HG02870 (cell line): ENCODE measurements around the gene PDE4DIP.
"Not testable (repeated sequence)": the region's sequence is repeated elsewhere in the genome, so short reads cannot be mapped to it uniquely, and the experiment has no call there.

Source experiments
- ATAC-seq: cut with Tn5 transposase; IDR thresholded peaks from one replicate; pipeline ENCODE4 v1.9.1; 2021; ENCODE audit warnings: mild to moderate bottlenecking, moderate library complexity; ENCODE audit not compliant: unreplicated experiment

The PDE4DIP gene

DNA sequence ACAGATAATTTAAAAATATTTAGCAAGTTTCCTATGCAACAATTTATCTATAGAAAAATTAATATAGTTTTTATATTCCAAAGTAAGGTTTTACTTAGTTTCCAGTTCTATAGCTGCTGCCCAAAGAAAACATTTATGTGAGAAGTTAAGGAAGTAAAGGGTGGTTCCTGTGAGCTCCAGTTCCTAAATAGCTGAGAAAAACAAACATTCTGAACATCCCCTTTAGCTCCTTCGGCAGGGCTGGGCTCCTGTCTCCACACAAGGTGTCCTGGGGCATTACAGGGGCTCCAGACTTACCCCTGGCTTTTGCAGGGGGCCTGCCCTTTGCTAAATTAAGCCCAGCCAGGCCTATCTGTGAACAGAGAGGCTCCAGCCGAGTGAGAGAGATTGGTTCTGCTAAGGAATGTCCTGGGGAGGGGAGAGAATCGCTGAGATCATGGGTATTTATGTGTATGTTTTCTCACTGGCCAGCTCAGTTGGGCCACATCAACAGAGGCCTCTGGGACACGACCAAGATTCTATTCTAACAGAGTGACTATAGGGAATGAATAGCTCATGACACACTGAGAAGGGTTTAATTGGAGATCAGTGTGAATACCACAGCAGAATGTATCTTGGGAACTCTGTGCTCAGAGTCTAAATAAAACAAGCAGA is 72.6 kb downstream of the PDE4DIP start:
- not testable (repeated sequence) for ATAC-seq

DNA sequence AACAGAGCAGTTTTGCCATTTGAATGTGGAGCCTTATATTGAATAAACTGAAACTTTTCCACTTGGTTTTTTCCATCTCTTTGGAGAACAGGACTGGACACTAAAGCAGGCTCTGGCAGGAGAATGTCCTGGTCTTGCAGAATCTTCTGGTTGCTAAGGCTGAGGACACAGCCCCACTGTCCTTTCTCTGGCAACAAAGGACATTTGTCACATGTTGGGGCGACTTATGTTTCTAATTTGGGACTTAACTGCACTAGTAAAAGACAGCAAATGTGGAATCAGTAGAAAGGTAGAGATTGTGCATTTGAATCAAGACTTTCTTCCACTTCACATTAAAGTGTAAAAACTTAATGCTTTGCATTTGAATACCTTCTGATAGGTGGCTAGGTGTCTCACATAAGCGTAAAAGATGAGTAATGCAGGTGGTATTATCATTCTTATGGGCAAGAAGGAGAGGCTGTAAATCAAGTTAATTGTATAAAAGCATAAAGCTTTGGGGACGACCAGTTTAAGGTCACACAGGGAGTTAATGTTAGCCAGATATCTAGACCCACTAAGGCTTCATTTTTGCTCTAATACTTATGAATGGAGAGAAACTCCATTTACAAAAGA is 74.7 kb downstream of the PDE4DIP start:
- not testable (repeated sequence) for ATAC-seq

DNA sequence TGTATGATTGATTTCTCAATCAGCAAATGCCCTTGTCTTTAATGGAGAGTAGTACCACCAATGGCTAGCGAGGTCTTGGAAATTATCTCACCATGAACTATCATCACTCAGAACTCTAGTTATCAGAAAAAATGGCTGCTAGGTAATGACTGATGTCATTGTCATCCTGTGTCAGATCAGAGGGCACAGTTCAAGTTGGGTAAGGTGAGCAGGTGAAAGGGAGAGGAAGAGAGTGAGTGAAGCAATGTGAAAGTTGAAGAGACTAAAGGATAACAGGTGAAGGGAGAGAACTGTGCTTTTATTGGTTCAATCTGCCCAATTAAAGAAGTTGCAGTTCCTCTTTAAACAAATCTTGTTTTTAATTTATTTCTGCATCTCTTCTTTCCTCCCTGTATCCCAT is 76.8 kb downstream of the PDE4DIP start:
- ATAC-seq = not testable (repeated sequence)

DNA sequence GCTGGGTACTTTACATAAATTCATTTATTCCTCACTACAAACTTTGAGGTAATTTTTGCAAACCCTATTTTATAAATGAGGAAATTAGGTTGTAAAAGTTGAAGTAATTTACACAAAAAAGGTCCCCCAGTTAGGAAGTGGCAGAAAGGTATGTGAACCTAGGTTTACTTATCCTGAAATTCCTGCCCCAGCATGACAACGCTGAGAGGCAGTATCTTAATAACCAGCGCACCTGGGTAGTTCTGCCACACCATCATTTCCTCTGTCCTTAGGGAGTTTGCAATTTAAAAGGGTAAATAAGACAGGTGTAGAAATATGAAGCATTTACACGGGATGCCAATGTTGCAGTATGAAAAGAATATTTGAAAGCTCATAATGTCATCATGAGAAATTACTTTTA is 79.6 kb downstream of the PDE4DIP start:
- ATAC-seq = not testable (repeated sequence)

DNA sequence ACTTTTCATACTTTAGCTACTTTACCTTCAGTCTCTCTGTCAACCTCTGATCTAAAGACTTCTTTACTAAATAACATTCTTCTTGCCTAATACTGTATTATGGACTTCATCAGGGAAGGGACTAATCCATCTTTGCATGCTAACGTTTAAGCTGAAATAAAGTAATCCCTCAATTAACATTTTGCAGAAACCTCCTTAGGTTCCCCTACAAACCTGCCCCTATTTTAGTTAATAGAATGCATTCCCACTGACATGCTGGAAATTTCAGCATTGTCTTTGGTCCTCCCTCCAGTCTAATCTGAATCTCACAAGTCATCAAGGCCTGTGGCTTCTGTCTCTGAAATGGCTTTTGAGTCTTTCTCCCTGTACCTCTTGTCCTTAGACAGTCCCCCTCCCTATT is 83.4 kb downstream of the PDE4DIP start:
- not testable (repeated sequence) for ATAC-seq

DNA sequence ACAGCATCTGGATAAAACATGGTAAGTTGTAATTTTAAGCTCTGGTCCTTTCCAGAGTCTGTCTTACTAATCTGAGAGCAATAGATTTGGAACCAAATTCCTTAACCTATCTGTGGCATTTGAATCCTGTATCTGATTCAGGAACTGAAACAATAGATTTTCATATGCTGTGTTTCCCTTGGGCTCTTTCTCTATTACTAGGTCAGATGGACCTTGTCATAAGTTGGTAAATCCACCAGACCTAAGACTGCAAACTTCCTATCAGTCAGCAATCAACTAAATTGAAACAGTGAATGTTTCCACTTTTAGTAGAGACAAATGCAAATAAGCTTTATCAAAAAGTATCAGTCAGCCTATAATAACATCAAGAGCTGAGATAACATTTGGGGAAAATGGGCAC is 85.0 kb downstream of the PDE4DIP start:
- ATAC-seq = not testable (repeated sequence)

DNA sequence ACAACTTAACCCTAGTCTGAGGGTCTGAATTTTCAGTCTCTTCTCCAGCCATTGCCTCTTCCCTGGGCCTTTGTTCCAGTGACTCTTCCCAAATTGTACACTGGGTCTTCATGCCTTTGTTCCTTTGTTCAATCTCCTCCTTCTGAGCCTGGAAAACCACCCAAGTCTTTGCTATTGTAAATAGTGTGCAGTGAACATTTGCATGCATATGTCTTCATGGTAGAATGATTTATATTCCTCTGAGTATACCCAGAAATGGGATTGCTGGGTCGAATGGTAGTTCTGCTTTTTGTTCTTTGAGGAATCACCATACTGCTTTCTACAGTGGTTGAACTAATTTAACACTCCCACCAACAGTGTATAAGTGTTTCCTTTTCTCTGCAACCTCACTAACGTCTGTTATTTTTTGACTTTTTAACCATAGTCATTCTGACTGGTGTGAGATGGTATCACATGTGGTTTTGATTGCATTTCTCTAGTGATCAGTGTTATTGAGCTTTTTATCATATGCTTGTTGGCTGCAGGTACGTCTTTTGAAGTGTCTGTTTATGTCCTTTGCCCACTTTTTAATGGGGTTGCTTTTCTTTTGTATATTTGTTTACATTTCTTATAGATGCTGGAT is 91.3 kb downstream of the PDE4DIP start:
- not testable (repeated sequence) for ATAC-seq

DNA sequence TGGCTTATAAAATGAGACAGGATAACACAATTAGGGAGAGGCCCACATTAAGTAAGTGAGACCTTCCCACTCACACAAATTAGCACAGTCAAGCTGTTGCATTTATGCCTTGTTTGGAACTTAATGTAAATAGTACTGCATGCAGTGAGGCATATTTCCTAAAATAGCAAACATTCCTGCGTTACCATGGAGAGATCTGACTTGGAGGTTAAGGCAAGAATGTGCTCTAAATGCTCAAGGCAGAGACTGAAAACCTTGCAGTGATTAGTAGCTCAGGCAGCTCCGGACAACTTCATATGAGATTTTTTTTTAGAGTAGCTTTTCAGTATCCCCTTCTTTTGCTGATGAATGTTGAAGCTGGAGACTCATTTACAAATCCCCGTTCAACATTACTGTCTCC is 98.7 kb downstream of the PDE4DIP start:
- not testable (repeated sequence) for ATAC-seq

DNA sequence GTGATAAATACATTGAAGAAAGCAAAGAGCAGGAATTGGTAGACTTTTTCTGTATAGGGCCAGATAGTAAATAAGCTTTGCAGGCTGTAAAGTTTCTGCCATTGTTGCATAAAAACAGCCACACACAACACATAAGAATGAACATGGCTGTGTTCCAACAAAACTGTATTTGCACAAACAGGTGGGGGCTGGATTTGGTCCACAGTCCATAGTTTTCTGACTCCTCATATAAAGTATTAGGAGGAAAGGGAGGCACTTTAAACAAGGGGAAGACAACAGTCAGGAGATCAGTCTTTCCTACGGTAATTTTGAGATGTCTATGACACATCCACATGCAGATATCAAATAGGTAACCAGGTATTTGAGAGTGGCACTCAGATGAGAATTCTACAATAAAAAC is 100.9 kb downstream of the PDE4DIP start:
- ATAC-seq = not testable (repeated sequence)

DNA sequence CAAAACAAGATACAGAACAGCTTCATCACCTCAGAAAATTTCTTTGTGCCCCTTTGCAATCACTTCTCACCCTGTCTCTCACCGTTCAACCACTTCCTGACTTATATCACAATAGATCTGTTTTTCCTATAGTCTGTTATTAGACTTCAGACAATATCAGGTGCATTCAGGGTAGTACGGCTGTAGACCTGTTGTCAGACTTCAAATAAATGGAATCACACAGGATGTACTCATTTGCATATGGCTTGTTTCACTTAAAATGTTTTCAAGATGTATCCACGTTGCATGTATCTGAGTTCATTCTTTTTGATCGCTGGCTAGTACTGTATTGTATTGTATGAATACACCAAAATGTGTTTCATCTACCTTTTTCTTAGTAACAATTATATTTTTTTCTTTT is 104.5 kb downstream of the PDE4DIP start:
- not testable (repeated sequence) for ATAC-seq

DNA sequence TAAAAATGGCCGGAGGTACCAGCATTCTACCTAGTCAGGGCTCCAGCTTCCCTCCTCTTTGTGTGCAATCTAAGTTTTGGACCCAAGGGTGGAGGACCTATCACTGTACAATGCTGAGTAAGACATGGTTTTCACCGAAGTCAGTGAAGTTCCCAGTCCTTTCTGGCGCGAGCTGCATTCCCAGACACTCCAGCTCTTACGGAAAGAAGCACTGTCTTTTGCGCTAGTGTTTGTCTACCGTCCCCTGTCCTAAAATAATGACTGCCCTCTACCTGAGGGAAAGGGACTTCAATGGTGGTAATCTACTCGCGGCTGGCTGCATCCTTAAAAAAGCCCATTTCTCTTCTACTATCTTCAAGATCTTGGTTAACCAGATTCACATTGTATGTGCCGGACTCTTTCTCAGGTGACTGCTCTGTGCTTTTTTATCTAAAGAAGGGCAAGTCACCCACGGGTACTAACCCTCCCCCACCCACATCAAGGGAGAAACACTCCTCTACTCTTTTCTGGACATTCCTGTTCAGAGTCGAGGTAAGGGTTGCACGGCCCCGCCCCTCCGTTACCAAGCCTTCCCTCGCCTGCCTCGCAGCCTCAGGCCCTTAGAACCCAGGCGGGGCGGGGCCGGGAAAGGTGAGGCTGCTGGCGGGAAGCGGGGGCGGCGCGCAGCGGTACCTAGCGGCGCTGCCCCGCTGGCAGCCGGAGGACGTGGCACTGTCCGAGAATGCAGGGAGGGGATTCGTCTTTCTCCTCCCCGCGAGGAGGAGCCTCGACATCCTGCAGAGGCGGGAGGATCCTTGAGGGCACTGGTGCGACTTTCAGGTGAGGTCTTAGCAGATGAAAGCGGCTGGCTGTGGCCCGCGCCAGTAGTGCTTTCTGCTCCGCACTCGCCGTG is 107.4 kb downstream of the PDE4DIP start:
- ATAC-seq = peak; percentile 63

DNA sequence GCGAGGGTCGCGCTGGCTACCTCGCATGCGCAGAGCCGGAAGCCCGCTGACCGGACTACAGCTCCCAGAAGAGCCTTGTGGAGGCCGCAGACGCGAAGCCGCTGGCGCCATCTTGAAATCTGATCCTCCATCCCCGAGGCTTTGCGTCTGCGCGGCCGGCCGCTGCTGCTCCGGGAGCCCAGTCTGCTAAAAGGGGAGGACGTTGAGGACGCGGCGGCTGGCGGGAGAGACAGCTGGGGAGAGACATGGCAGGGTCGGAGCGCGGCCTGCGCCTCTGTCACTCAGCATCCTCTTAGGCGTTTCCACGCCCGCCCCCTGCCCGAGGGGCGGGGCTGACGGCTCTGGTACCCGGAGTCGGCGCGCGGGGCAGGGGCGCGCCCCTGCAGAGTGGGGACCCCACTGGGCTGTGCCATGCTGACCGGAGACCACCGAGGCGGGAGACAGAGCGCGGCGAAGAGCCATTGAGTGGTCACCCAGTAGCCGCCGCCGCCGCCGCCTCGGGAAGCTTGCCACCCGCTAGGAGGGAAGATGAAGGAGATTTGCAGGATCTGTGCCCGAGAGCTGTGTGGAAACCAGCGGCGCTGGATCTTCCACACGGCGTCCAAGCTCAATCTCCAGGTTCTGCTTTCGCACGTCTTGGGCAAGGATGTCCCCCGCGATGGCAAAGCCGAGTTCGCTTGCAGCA is 108.2 kb downstream of the PDE4DIP start:
- peak; percentile 60 for ATAC-seq

DNA sequence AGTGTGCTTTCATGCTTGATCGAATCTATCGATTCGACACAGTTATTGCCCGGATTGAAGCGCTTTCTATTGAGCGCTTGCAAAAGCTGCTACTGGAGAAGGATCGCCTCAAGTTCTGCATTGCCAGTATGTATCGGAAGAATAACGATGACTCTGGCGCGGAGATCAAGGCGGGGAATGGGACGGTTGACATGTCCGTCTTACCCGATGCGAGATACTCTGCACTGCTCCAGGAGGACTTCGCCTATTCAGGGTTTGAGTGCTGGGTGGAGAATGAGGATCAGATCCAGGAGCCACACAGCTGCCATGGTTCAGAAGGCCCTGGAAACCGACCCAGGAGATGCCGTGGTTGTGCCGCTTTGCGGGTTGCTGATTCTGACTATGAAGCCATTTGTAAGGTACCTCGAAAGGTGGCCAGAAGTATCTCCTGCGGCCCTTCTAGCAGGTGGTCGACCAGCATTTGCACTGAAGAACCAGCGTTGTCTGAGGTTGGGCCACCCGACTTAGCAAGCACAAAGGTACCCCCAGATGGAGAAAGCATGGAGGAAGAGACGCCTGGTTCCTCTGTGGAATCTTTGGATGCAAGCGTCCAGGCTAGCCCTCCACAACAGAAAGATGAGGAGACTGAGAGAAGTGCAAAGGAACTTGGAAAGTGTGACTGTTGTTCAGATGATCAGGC is 108.8 kb downstream of the PDE4DIP start:
- not testable (repeated sequence) for ATAC-seq

DNA sequence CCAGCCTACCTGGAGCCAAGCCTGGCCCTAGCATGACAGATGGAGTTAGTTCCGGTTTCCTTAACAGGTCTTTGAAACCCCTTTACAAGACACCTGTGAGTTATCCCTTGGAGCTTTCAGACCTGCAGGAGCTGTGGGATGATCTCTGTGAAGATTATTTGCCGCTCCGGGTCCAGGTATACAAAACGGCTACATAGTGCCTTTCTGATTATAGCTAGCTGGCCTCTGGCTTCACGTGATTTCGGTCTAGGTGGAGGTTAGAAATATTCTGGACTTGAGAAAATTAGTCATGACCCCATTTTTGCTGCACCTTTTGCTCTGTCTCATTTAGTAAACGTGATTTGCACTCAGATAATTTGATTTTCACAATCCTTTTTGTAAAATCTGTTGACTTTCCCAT is 109.5 kb downstream of the PDE4DIP start:
- not testable (repeated sequence) for ATAC-seq

DNA sequence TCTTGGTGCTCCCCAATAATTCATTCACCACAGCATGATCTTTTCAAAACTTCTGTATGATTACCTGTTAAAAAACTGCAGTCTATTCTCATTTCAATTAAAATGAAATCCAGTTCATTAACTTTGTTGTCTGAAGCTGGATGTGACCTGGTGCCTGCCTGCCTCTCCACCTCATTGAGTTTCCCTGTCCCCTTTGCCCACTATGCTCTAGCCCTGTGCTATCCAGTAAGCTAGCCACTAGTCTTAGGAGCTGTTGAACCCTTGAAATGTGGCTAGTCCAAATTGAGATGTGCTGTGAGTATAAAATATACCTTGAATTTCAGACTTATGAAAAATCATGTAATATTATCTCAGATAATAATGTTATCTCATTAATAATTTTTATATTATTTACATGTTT is 114.1 kb downstream of the PDE4DIP start:
- not testable (repeated sequence) for ATAC-seq

DNA sequence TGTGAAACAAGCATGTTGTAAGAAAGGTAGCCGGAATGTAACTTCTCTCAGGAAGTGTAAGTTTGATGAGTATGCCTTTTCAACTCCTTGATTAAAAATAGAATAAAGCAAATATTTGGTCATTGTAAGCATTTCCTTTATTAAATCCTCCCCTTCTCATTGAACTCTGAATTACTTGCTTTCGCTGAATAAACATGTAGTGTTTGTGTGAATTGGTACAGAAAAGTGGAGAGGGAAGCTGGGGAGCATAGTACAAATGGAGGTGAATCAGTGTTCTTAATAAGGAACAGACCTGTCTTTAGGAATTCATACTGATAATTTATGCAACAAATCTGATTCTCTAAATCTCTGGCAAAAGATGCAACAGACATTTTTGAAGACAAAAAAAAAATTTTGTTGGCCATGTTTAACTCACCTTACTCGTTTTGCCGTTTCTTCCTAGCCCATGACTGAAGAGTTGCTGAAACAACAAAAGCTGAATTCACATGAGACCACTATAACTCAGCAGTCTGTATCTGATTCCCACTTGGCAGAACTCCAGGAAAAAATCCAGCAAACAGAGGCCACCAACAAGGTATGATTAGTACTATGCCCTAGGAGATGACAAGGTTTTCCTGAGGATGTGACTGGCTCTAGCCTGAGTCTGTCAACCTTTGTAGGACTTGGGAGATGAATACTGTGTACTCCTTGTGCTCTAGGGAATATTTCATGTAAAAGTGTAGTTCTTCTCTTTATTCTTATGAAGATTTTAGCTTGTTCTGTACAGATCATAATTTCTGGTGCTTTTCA is 116.2 kb downstream of the PDE4DIP start:
- ATAC-seq = not testable (repeated sequence)

DNA sequence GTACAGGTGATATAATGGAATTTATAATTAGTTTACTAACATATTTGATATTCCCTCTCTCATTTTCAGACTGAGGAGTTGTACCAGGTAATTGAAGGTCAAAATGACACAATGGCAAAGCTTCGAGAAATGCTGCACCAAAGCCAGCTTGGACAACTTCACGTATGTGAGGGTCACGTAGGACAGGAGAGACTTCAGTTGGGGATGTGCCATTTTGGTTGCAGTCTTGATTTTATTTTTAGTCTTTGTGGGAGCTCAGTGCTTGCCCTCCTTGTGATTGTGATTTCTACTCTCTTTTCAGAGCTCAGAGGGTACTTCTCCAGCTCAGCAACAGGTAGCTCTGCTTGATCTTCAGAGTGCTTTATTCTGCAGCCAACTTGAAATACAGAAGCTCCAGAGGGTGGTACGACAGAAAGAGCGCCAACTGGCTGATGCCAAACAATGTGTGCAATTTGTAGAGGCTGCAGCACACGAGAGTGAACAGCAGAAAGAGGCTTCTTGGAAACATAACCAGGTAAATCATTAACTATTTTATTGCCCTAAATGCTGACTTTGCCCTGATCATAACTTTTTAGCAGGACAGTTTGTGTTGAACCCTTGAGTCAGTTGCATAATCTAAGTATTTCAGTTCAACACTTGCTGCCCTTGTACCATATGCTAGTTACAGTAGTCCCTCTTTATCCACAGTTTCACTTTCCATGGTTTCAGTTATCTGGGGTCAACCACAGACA is 118.1 kb downstream of the PDE4DIP start:
- not testable (repeated sequence) for ATAC-seq

DNA sequence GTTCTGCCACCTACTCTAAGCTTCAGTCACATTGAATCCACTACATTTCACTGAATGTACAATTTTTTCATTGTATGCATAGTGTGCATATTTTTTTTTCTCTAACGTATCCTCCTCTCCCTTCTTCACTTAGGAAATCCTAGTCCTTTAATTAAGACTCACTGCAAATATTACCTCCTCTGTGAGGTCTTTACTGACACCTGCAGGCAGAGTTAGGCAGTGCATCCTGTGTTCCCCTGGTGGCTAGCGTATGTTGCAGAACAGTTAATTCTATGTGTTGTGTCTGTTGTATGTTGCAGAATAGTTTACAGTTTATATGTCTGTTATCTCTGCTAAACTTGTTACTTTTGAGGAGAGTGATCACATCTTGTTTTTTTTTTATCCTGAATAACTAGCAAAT is 121.9 kb downstream of the PDE4DIP start:
- not testable (repeated sequence) for ATAC-seq

DNA sequence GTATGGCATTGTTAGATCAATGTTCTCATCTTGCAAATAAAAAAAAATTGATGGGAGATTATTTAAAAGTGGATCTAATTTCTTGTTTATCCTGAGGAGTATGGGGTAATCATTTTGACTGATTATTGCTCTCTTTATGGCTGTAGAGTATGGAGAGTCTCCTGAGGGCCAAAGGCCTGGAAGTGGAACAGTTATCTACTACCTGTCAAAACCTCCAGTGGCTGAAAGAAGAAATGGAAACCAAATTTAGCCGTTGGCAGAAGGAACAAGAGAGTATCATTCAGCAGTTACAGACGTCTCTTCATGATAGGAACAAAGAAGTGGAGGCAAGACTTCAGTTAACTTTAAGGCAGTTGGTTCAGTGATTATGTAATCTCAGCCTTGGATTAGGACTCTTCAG is 123.4 kb downstream of the PDE4DIP start:
- ATAC-seq = not testable (repeated sequence)
